BJ (cell line): ENCODE measurements around the gene ZNF467. TPM values are rescaled to one million over a fixed set of nuclear protein-coding genes. Genes with fewer than 3 reads are reported as not detected.

Experiments used
- CTCF ChIA-PET: fragments of 350-600 bp; formaldehyde crosslinking; extraction: SDS; loops from one replicate; lab custom pipeline; 2021; ENCODE audit warnings: antibody characterized with exemption, inconsistent platforms; lab: Yijun Ruan, JAX
- POLR2A ChIA-PET: fragments of 300-600 bp; sonication (Branson Sonifier 250); formaldehyde crosslinking; extraction: SDS; loops from one replicate; lab custom pipeline; 2021; ENCODE audit warnings: antibody characterized with exemption; lab: Charles Lee
- DNase-seq: peaks from one replicate; pipeline ENCODE4 v3.0.0-alpha.2; 2011; ENCODE audit warnings: low read depth
- H3K27me3 ChIP-seq: 2 replicates; pipeline ENCODE4 v1.6.0; 2011; ENCODE audit warnings: low read length; ENCODE audit not compliant: control insufficient read depth, insufficient read depth
- H3K36me3 ChIP-seq: 2 replicates; pipeline ENCODE4 v1.5.1; 2011; ENCODE audit warnings: low read length; ENCODE audit not compliant: control insufficient read depth, insufficient read depth
- H3K4me3 ChIP-seq: 2 replicates; pipeline ENCODE4 v1.5.1; 2011; ENCODE audit warnings: low read depth, mild to moderate bottlenecking, control low read depth, low read length
- polyA plus RNA-seq: library from polyadenylated mRNA; depleted of rRNA; stranded (reverse); fragments of >200 nt; gene quantifications from 2 replicates; pipeline ENCODE4 v1.2.3, GENCODE V29; 2011
- TF ChIP-seq, protein P1 (sequence below): IDR thresholded peaks from 2 replicates; pipeline ENCODE4 v1.5.1; 2011; ENCODE audit warnings: low read depth, mild to moderate bottlenecking, control low read depth, inconsistent platforms, low read length, moderate library complexity; ENCODE audit not compliant: insufficient read depth

The ZNF467 gene
- polyA plus RNA-seq, 1 experiment, result 1.6 TPM

DNA sequence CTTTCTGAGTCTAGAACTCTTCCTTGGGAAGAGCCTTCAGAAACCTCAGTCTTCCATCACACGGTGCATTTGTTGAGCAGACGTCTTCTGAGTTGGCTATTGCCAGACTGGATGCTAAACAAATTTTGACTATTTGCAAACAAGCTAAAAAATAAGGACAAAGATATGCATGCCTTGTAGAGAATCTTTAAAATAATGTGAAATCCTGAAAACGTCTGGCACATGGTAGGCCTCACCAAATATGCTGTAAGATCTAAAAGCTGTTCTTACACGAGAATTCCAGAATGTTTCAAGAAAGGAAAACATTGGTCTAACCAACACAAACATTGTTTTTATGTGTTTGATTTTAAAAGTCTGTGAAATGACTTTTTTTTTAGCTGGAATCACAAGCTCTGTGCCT lies 11.3 kb downstream of the ZNF467 start:
- H3K27me3 ChIP-seq, result peaks cover 18% of the 10 kb centered on the region
- TF ChIP-seq, protein P1, sequence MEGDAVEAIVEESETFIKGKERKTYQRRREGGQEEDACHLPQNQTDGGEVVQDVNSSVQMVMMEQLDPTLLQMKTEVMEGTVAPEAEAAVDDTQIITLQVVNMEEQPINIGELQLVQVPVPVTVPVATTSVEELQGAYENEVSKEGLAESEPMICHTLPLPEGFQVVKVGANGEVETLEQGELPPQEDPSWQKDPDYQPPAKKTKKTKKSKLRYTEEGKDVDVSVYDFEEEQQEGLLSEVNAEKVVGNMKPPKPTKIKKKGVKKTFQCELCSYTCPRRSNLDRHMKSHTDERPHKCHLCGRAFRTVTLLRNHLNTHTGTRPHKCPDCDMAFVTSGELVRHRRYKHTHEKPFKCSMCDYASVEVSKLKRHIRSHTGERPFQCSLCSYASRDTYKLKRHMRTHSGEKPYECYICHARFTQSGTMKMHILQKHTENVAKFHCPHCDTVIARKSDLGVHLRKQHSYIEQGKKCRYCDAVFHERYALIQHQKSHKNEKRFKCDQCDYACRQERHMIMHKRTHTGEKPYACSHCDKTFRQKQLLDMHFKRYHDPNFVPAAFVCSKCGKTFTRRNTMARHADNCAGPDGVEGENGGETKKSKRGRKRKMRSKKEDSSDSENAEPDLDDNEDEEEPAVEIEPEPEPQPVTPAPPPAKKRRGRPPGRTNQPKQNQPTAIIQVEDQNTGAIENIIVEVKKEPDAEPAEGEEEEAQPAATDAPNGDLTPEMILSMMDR, result no peak
- no peak for DNase-seq
- CTCF ChIA-PET, result interaction anchor here (1.7 kb wide), 1 partner anchor 9 kb away, joined by 5 read pairs; no protein-coding TSS in a partner anchor
- no peaks in the 10 kb centered on the region for H3K36me3 ChIP-seq
- POLR2A ChIA-PET, result no interaction called here
- H3K4me3 ChIP-seq, result no peak overlapping the region

DNA sequence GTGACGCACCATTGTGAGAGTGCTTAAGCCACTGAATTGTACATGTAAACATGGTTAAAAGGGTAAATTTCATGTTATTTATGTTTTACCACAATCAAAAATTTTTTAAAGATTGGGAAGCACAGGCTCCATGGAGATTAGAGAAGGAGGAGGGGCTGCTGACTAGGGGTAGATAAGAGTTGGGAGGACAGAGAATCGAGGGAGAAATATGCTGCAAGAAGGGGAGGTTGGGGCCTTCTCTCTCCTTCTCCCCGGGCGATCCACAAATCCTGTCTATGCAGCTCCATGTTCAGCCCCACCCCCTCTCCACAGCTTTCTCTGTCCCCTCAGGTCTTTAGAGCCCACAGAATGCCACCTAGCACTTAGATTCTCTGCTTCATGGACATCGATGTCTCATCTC lies 12.1 kb downstream of the ZNF467 start:
- ChIA-PET CTCF (interaction anchor here (1.7 kb wide), 1 partner anchor 9 kb away, joined by 5 read pairs; no protein-coding TSS in a partner anchor), POLR2A (no interaction called here)
- Histone ChIP-seq H3K27me3 (peaks cover 12% of the 10 kb centered on the region), H3K4me3 (no peak overlapping the region), H3K36me3 (no peaks in the 10 kb centered on the region)
- TF ChIP-seq, protein P1, result no peak
- no peak for DNase-seq

DNA sequence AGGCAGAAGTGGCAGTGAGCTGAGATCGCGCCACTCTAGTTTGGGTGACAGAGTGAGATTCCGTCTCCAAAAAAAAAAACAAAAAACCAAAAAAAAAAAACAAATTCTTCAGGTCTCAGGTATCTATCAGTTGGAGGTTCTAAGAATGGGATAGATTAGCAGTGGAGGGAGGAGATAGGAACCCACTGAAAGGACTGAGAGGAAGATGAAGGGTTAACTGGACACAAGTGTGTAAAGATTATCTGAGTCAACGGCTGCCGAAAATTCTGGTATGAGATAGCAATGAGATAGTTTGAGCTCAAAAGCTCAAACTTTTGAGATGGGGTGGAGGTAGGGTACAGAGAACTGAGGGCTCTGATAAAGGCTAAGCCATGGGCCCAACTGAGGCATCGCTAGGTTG lies 12.8 kb downstream of the ZNF467 start:
- Histone ChIP-seq H3K27me3 (peaks cover 14% of the 10 kb centered on the region), H3K36me3 (no peaks in the 10 kb centered on the region), H3K4me3 (no peak overlapping the region)
- ChIA-PET POLR2A (no interaction called here), CTCF (interaction anchor here (0.8 to 2.5 kb wide), 2 partner anchors 9 to 18 kb away, joined by 3 to 10 read pairs; no protein-coding TSS in a partner anchor)
- TF ChIP-seq, protein P1, result no peak
- DNase-seq, result no peak

DNA sequence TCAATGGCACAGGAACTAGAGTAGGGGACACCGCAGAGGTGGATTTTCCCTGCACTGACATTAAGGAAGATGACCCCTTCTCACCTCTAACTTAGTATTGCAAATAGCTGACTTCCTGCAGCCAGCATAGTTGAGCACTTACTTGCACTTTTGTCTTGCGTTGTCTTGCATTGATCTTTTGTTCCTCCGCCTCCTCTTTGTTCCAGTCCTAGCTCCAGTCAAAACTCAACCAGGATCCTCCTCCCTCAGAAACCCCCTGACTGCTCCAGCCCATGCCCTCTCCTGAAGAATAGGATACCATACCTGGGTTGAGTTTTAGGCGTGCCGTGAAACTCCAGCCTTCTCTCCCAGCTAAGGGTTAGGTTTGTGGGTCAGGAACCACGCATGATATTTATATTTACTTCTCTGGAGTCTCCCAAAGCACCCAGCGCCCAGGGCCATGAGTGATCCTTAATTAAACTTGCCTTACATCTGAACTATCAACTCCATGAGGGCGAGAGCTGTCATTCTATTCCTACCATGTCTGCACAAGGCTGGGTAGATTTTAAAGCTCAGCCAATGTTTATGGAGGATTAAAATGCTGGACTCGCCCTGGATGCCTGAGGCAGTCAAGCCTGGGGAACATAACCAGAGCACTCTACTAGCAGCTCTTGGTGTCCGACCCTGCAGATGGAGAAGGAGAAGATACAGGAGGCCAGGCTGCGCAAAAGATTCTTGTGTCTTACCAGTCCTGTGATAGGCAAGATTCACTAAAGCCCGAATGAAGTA lies 14.1 kb downstream of the ZNF467 start:
- DNase-seq, result no peak
- ChIA-PET CTCF (interaction anchor here (1.1 to 2.5 kb wide), 2 partner anchors 9 to 17 kb away, joined by 4 to 10 read pairs; no protein-coding TSS in a partner anchor), POLR2A (no interaction called here)
- H3K27me3 ChIP-seq, result peaks cover 9% of the 10 kb centered on the region
- TF ChIP-seq, protein P1, result no peak
- no peaks in the 10 kb centered on the region for H3K36me3 ChIP-seq
- no peak overlapping the region for H3K4me3 ChIP-seq
